Parietal lobe (tissue), 2 donors: ENCODE measurements around the gene PBXIP1. TPM values are rescaled to one million over a fixed set of nuclear protein-coding genes. Genes with fewer than 3 reads are reported as not detected.

Experiments used
- small RNA-seq: library from RNA; depleted of rRNA; stranded (forward); fragments of <200 nt; gene quantifications from one replicate; pipeline ENCODE3, GENCODE V24; 2014; ENCODE audit warnings: low replicate concordance
- total RNA-seq: library from RNA; depleted of rRNA; stranded (reverse); fragments of >200 nt; gene quantifications from one replicate; pipeline ENCODE4 v1.2.3, GENCODE V29; 2014

PBXIP1 gene
- total RNA-seq, result 20.0 TPM

GRCh38 chr1:154955718-154956543, at the start of gene PBXIP1:
PBXIP1 (minus strand) TSS chr1:154956099; CDS start chr1:154953721, 2,378 bp downstream.

GRCh38 chr1:155002464-155003226, 46.7 kb upstream of the PBXIP1 start, which contains the start of gene ZBTB7B:
ZBTB7B (plus strand) TSS chr1:155002802; CDS start chr1:155014661, 11,859 bp downstream.

GRCh38 chr1:154993572-154994268, 37.8 kb upstream of the PBXIP1 start, which contains the start of gene LENEP:
LENEP (plus strand) TSS chr1:154993586; CDS start chr1:154993608, 22 bp downstream.

GRCh38 chr1:154982897-154983648, 27.2 kb upstream of the PBXIP1 start, which contains the start of gene FLAD1:
FLAD1 (plus strand) TSS chr1:154983344; CDS start chr1:154983695, 351 bp downstream.

GRCh38 chr1:154974102-154974807, 18.4 kb upstream of the PBXIP1 start, which contains the start of gene CKS1B:
CKS1B (plus strand) TSS chr1:154974681; CDS start chr1:154974746, 65 bp downstream.

GRCh38 chr1:154970631-154971340, 14.9 kb upstream of the PBXIP1 start, which contains the start of gene SHC1:
SHC1 (minus strand) TSS chr1:154970747; CDS start chr1:154970526, 221 bp downstream.

GRCh38 chr1:154961207-154962155, 5.6 kb upstream of the PBXIP1 start, which contains the start of gene PYGO2:
PYGO2 (minus strand) TSS chr1:154961782; CDS start chr1:154961576, 206 bp downstream.

GRCh38 chr1:154936555-154937084, 19.3 kb downstream of the PBXIP1 start, which contains the start of gene PMVK:
PMVK (minus strand) TSS chr1:154936719; CDS start chr1:154936685, 34 bp downstream.

Small RNAs within 50 kb of the gene (small RNA-seq; reads per million reads assigned to genes)
- gene MIR4258 (not detected), gene RF00017 (not detected)

Other genes starting within 250 kb of the PBXIP1 start
- 13.1 TPM for gene KCNN3, start 85.8 kb downstream of the PBXIP1 start, total RNA-seq
- gene PMVK, start 19.4 kb downstream of the PBXIP1 start, total RNA-seq, result 15.0 TPM
- gene PYGO2, start 5.7 kb upstream of the PBXIP1 start, total RNA-seq, result 15.0 TPM
- gene SHC1, start 14.6 kb upstream of the PBXIP1 start, total RNA-seq, result 8.8 TPM
- 15.0 TPM for gene CKS1B, start 18.6 kb upstream of the PBXIP1 start, total RNA-seq
- gene FLAD1, start 27.2 kb upstream of the PBXIP1 start, total RNA-seq, result 23.8 TPM
- gene LENEP, start 37.5 kb upstream of the PBXIP1 start, total RNA-seq, result 2.5 TPM
- gene ZBTB7B, start 46.7 kb upstream of the PBXIP1 start, total RNA-seq, result 0.94 TPM
- not detected for gene DCST2, start 77.7 kb upstream of the PBXIP1 start, total RNA-seq
- not detected for gene DCST1, start 77.7 kb upstream of the PBXIP1 start, total RNA-seq
- gene ADAM15, start 95.2 kb upstream of the PBXIP1 start, total RNA-seq, result 27.9 TPM
- 0.63 TPM for gene EFNA4, start 107.6 kb upstream of the PBXIP1 start, total RNA-seq
- gene EFNA3, start 122.7 kb upstream of the PBXIP1 start, total RNA-seq, result 11.3 TPM
- gene EFNA1, start 171.8 kb upstream of the PBXIP1 start, total RNA-seq, result 5.6 TPM
- 7.5 TPM for gene SLC50A1, start 179.8 kb upstream of the PBXIP1 start, total RNA-seq
- gene DPM3, start 184.4 kb upstream of the PBXIP1 start, total RNA-seq, result 12.5 TPM
- gene KRTCAP2, start 217.2 kb upstream of the PBXIP1 start, total RNA-seq, result 37.2 TPM
- gene TRIM46, start 217.8 kb upstream of the PBXIP1 start, total RNA-seq, result 36.3 TPM